Measurements from ENCODE around the gene CCDC74A. TPM values are rescaled to one million over a fixed set of nuclear protein-coding genes. Genes with fewer than 3 reads are reported as not detected.
"Not testable (repeated sequence)": the region's sequence is repeated elsewhere in the genome, so short reads cannot be mapped to it uniquely, and the experiment has no call there.

Gene CCDC74A
- total and polyA plus RNA-seq, 11 donors, result 0.46 to 2.7 (median 1.3) TPM

- DNase-seq, result peak; percentile 92 to 96 (median 93)
- no peaks in the 10 kb centered on the region for H3K9me3 ChIP-seq
- H3K36me3 ChIP-seq, result peaks cover 0 to 8% (median 4%) of the 10 kb centered on the region in 9 donors
- H3K4me3 ChIP-seq, result peak overlapping the region; percentile 65 to 97 (median 84)
- TF ChIP-seq CTCF (IDR thresholded peaks at IDR 0.05) (peak; percentile 56 to 87 (median 75)), POLR2A (IDR thresholded peaks at IDR 0.05) (peak in 1 of 2 donors; percentile 59)
- H3K27ac ChIP-seq, result peak overlapping the region; percentile 82 to 96 (median 88)
- WGBS, 4 donors, result 0 to 1% (median 0%) methylated on average over 15 to 79 of the region's 79 CpGs
- no peaks in the 10 kb centered on the region for H3K27me3 ChIP-seq
- intact Hi-C loops (cut with DNase I), result loop anchor here in 4 of 10 donors (5.0 to 10.0 kb wide), 4 partner anchors 78 to 338 kb away; no protein-coding TSS in a partner anchor
- ATAC-seq, result peak; percentile 86 to 96 (median 88)
- peaks cover 2 to 63% (median 24%) of the 10 kb centered on the region in 12 donors for H3K4me1 ChIP-seq
These were observed 35.1 kb upstream of the CCDC74A start for GRCh38 chr2:131492418-131493198.

GRCh38 chr2:131493199-131493968, 34.3 kb upstream of the CCDC74A start:
- Histone ChIP-seq H3K36me3 (peaks cover 0 to 14% (median 4%) of the 10 kb centered on the region in 9 donors), H3K9me3 (no peaks in the 10 kb centered on the region), H3K27ac (peak overlapping the region; percentile 82 to 96 (median 88)), H3K4me3 (peak overlapping the region; percentile 65 to 97 (median 84)), H3K27me3 (no peaks in the 10 kb centered on the region), H3K4me1 (peaks cover 2 to 60% (median 24%) of the 10 kb centered on the region in 12 donors)
- intact Hi-C loops (cut with DNase I), result loop anchor here in 4 of 10 donors (5.0 to 10.0 kb wide), 4 partner anchors 79 to 339 kb away; no protein-coding TSS in a partner anchor
- no peak for TF ChIP-seq POLR2A (IDR thresholded peaks at IDR 0.05)
- no peak for TF ChIP-seq CTCF (IDR thresholded peaks at IDR 0.05)
- WGBS, 4 donors, result 0 to 1% (median 0%) methylated on average over 28 to 40 of the region's 40 CpGs
- DNase-seq (no peak), ATAC-seq (peak in 2 of 4 donors; percentile 8 to 23)

GRCh38 chr2:131495506-131495905, 32.2 kb upstream of the CCDC74A start:
- DNase-seq, ATAC-seq, H3K4me3 ChIP-seq, H3K9me3 ChIP-seq, H3K27me3 ChIP-seq: not testable (repeated sequence)
- H3K27ac ChIP-seq, result peak overlapping the region in 1 of 12 donors; percentile 16
- H3K36me3 ChIP-seq, result peaks cover 0 to 35% (median 18%) of the 10 kb centered on the region in 9 donors
- WGBS, 4 donors, result 52 to 82% (median 70%) methylated on average over 1 of the region's 1 CpG
- intact Hi-C loops (cut with DNase I), result loop anchor here in 3 of 10 donors (10.0 kb wide), 3 partner anchors 81 to 341 kb away; no protein-coding TSS in a partner anchor
- peaks cover 2 to 58% (median 24%) of the 10 kb centered on the region in 12 donors for H3K4me1 ChIP-seq

GRCh38 chr2:131498321-131498973, 29.2 kb upstream of the CCDC74A start:
- WGBS, 4 donors, result 46 to 80% (median 66%) methylated on average over 7 to 8 of the region's 8 CpGs
- intact Hi-C loops (cut with DNase I), result loop anchor here in 3 of 10 donors (10.0 kb wide), 3 partner anchors 84 to 344 kb away; no protein-coding TSS in a partner anchor
- H3K27me3 ChIP-seq, H3K9me3 ChIP-seq, H3K4me3 ChIP-seq: not testable (repeated sequence)
- H3K36me3 ChIP-seq, result peaks cover 0 to 64% (median 39%) of the 10 kb centered on the region in 9 donors
- H3K27ac ChIP-seq, result peak overlapping the region in 11 of 12 donors; percentile 34 to 76 (median 51)
- peak in 2 of 5 donors; percentile 25 to 56 for DNase-seq
- peak; percentile 78 to 91 (median 89) for ATAC-seq
- peaks cover 2 to 49% (median 20%) of the 10 kb centered on the region in 12 donors for H3K4me1 ChIP-seq

GRCh38 chr2:131503587-131503986, 24.1 kb upstream of the CCDC74A start:
- ATAC-seq; intact Hi-C loops (cut with DNase I); H3K4me3 ChIP-seq; H3K9me3 ChIP-seq; H3K27ac ChIP-seq; H3K27me3 ChIP-seq; DNase-seq; H3K4me1 ChIP-seq: not testable (repeated sequence)
- WGBS, 4 donors, result 93 to 98% (median 96%) methylated on average over 4 of the region's 4 CpGs
- peaks cover 0 to 100% (median 79%) of the 10 kb centered on the region in 9 donors for H3K36me3 ChIP-seq

GRCh38 chr2:131504082-131504750, 23.5 kb upstream of the CCDC74A start:
- intact Hi-C loops (cut with DNase I); ATAC-seq; H3K27me3 ChIP-seq; H3K4me3 ChIP-seq; H3K9me3 ChIP-seq; H3K27ac ChIP-seq; H3K4me1 ChIP-seq: not testable (repeated sequence)
- H3K36me3 ChIP-seq, result peaks cover 0 to 100% (median 84%) of the 10 kb centered on the region in 9 donors
- WGBS, 4 donors, result 87 to 92% (median 89%) methylated on average over 7 of the region's 7 CpGs
- DNase-seq, result peak in 1 of 5 donors; percentile 33

All from heart left ventricle (tissue), 16 donors.